ENCODE measurements around the gene IL12A. TPM values are rescaled to one million over a fixed set of nuclear protein-coding genes. Genes with fewer than 3 reads are reported as not detected.

IL12A gene
- total RNA-seq, 1 experiment from 2014 or later = 8.3 TPM

DNA sequence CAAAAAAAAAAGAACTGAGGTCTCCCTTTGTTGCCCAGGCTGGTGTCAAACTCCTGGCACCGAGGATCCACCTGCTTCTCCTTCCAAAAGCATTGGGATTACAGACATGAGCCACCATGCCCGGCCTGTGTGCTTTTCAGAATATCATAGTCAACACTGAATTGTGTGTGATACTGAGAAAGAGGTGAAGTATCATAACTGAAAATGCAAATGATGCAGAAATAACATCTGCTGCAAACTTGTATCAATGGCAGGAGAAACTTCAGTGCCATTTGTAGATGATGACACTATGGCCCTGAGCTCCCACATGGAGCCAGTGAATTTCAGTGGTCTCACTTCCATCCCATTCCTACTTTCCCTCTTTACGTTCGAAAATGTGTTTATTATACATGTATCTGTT lies 21.9 kb downstream of the IL12A start:
- Histone ChIP-seq H3K36me3 (ENCODE audit: low read depth, low read length) (no peaks in the 10 kb centered on the region), H4K20me1 (ENCODE audit: low read length) (no peaks in the 10 kb centered on the region), H3K27me3 (ENCODE audit: low read length) (no peaks in the 10 kb centered on the region), H3K4me2 (ENCODE audit: low read length) (no peak overlapping the region), H3K9me2 (replicated peaks; ENCODE audit: low read length) (no peaks in the 10 kb centered on the region), H3K4me1 (ENCODE audit: insufficient read depth, low read length) (no peaks in the 10 kb centered on the region), H3F3A (ENCODE audit: low read length, unreplicated experiment) (no peaks in the 10 kb centered on the region), H2AFZ (ENCODE audit: low read length) (no peak overlapping the region), H3K79me2 (ENCODE audit: low read length) (no peaks in the 10 kb centered on the region), H3K27ac (ENCODE audit: low read length) (no peak overlapping the region), H3K9me3 (ENCODE audit: low read length) (no peaks in the 10 kb centered on the region), H3K9ac (ENCODE audit: low read length) (no peak overlapping the region), H3K4me3 (ENCODE audit: low read length) (no peak overlapping the region)
- POLR2A ChIA-PET (ENCODE audit: unreplicated experiment) = no interaction called here
- CTCF ChIA-PET = interaction anchor here (0.7 kb wide), 1 partner anchor 24 kb away, joined by 7 read pairs; no protein-coding TSS in a partner anchor
- ATAC-seq = no peak
- TF ChIP-seq CTCF (conservative IDR thresholded peaks at IDR 0.05; ENCODE audit: low read depth, low read length) (no peak), EZH2 (IDR thresholded peaks at IDR 0.05; ENCODE audit: low read length, unreplicated experiment) (no peak), EZH2phosphoT487 (IDR thresholded peaks at IDR 0.05; ENCODE audit: borderline replicate concordance, low read length) (no peak)
- intact Hi-C loops (cut with micrococcal nuclease) = no loop called here
- DNase-seq = no peak
- no TSS peak for BruUV-seq (replicated peaks)

GRCh38 chr3:160012108-160012507 lies 23.5 kb downstream of the IL12A start:
- Histone ChIP-seq H3K79me2 (ENCODE audit: low read length) (no peaks in the 10 kb centered on the region), H3K4me3 (ENCODE audit: low read length) (no peak overlapping the region), H3K27me3 (ENCODE audit: low read length) (no peaks in the 10 kb centered on the region), H3K4me2 (ENCODE audit: low read length) (no peak overlapping the region), H4K20me1 (ENCODE audit: low read length) (no peaks in the 10 kb centered on the region), H3K4me1 (ENCODE audit: insufficient read depth, low read length) (peaks cover 6% of the 10 kb centered on the region; the same call in 1 of the 2 replicates), H2AFZ (ENCODE audit: low read length) (no peak overlapping the region), H3K36me3 (ENCODE audit: low read depth, low read length) (no peaks in the 10 kb centered on the region), H3K27ac (ENCODE audit: low read length) (no peak overlapping the region), H3K9me2 (replicated peaks; ENCODE audit: low read length) (no peaks in the 10 kb centered on the region), H3K9me3 (ENCODE audit: low read length) (no peaks in the 10 kb centered on the region), H3F3A (ENCODE audit: low read length, unreplicated experiment) (no peaks in the 10 kb centered on the region), H3K9ac (ENCODE audit: low read length) (no peak overlapping the region)
- intact Hi-C loops (cut with micrococcal nuclease) = no loop called here
- TF ChIP-seq CTCF (conservative IDR thresholded peaks at IDR 0.05; ENCODE audit: low read depth, low read length) (no peak), EZH2phosphoT487 (IDR thresholded peaks at IDR 0.05; ENCODE audit: borderline replicate concordance, low read length) (no peak), EZH2 (IDR thresholded peaks at IDR 0.05; ENCODE audit: low read length, unreplicated experiment) (no peak)
- BruUV-seq (replicated peaks) = no TSS peak
- DNase-seq (no peak), ATAC-seq (no peak)
- POLR2A ChIA-PET (ENCODE audit: unreplicated experiment) = no interaction called here
- CTCF ChIA-PET = no interaction called here

DNA sequence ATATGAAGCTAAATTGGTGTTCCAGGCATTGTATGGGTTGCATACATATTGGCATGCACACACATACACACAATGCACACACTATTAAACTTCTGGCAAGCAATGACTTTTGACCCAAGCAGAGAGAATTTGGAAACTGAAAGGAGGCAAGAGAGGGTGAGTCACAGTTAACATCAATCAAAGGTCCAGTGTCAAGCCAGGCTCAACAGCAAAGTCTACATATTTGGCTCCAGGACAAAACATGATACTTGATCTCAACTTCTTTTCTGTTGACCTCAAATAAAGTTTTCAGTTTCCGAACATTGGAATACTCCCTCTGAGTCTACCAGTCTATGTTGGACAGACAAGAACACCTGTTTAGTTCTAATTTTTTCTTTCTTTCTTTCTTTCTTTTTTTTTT lies 28.3 kb downstream of the IL12A start:
- POLR2A ChIA-PET (ENCODE audit: unreplicated experiment) = no interaction called here
- Histone ChIP-seq H3K4me1 (ENCODE audit: insufficient read depth, low read length) (peaks cover 10% of the 10 kb centered on the region), H3K27ac (ENCODE audit: low read length) (no peak overlapping the region), H4K20me1 (ENCODE audit: low read length) (no peaks in the 10 kb centered on the region), H3K9me2 (replicated peaks; ENCODE audit: low read length) (no peaks in the 10 kb centered on the region), H3K79me2 (ENCODE audit: low read length) (no peaks in the 10 kb centered on the region), H3K9me3 (ENCODE audit: low read length) (no peaks in the 10 kb centered on the region), H3K4me3 (ENCODE audit: low read length) (no peak overlapping the region), H3K4me2 (ENCODE audit: low read length) (peak overlapping the region; percentile 24; the same call in 1 of the 2 replicates), H3K27me3 (ENCODE audit: low read length) (no peaks in the 10 kb centered on the region), H3K36me3 (ENCODE audit: low read depth, low read length) (no peaks in the 10 kb centered on the region), H3F3A (ENCODE audit: low read length, unreplicated experiment) (no peaks in the 10 kb centered on the region), H3K9ac (ENCODE audit: low read length) (no peak overlapping the region), H2AFZ (ENCODE audit: low read length) (no peak overlapping the region)
- DNase-seq = peak; percentile 87
- peak; percentile 91 for ATAC-seq
- intact Hi-C loops (cut with micrococcal nuclease) = no loop called here
- CTCF ChIA-PET = interaction anchor here (0.6 kb wide), 1 partner anchor 750 kb away, joined by 3 read pairs; no protein-coding TSS in a partner anchor
- TF ChIP-seq EZH2phosphoT487 (IDR thresholded peaks at IDR 0.05; ENCODE audit: borderline replicate concordance, low read length) (no peak), EZH2 (IDR thresholded peaks at IDR 0.05; ENCODE audit: low read length, unreplicated experiment) (no peak), CTCF (conservative IDR thresholded peaks at IDR 0.05; ENCODE audit: low read depth, low read length) (no peak)
- BruUV-seq (replicated peaks) = no TSS peak

Measured in PC-3 (cell line).